Stimulated activated CD4-positive, alpha-beta T cell treated with anti-CD3 and anti-CD28 coated beads, Interleukin-2, amount 100 ng/mL, for 4 hours (primary cell): ENCODE results near the gene TMEM271.

ENCODE experiments used
- DNase-seq: peaks from one replicate; pipeline ENCODE4 v3.0.0-alpha.2; 2020; ENCODE audit warnings: low read depth

TMEM271 gene

DNA sequence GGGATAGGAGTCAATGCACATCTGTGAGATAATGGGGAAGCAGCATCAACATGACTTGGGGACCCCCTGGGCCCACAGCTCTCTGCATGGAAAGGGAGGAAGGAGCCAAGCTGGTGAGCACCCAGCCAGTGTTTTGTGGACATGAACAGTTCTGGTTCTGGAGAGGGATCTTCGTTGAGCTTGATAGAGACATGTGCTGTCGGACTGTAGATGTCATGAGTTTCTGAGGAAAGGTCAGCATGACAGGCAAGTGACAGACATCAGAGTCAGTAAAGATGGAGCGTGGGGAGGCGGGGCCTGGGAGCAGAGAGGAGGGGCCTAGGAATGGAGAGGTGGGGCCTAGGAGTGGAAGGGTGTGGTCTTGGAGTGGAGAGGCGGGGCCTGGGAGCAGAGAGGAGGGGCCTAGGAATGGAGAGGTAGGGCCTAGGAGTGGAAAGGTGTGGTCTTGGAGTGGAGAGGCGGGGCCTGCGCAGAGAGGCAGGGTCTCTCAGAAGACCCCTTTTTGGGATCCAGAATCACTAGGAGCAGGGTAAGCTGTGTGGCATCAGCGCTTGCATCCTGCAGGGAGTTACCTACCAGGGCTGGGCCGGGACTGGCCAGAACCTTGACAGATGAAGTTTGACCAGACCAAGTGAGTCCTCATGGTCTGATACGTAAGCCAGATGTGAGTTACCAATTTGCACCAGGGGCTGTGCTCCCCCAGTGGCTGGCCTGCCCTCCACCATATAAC is 43.3 kb downstream of the TMEM271 start:
- no peak for DNase-seq

DNA sequence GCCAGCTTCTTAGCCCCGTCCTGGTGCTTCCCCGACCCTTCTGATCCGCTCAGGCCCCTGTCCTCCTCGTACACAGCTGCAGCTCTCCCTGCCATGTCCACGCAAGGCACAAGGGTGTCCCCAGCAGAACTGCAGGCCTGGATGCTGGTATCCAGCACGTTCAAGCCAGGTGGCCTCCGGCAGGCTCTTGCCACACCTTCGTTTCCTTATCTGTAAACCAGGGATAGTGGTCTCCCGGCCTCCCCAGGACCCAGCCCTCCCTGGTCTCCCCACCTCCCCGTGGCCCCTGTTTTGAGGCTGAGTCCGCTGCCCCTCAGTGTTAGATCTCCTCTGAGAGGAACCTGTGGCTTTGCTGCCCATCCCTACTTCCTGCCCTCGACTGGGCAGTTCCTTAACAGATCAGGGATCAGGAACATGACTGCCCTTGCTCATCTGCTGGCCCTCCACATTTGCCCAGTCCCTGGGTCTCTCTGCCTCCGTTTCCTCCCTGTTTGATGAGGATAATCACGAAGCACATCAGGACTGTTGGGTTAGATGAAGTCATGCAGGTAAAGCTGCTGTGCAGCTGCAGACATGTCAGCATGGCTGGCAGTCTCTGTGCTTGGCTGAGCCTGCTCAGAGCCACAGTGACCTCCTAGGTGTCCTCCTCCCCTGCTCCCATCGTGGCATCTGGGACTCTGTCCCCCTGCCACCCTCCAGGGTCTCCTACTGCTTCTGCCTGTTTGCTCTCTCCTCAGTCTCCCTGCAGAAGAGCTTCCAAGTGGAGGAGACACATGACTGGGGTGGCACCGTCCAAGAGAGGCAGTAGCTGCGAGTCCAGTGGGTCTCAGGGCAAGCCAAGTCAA is 44.2 kb downstream of the TMEM271 start:
- no peak for DNase-seq

DNA sequence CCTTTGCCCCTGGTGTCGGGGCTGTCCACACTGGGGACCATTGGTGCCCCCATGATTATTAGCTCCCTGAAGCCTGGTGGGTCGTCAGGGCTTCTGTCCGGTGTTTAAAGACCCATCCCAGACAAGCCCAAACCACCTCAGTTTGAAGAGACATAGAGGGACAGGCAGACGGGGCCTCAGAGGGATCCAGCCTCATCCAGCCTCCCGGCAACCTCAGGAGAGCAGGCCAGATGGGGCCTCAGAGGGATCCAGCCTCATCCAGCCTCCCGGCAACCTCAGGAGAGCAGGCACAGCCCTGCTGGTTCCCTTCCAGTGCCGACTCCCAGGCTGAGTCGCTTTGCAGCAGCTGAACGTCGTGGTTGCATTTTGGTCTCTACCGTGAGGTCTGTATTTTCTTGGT is 45.0 kb downstream of the TMEM271 start:
- no peak for DNase-seq

DNA sequence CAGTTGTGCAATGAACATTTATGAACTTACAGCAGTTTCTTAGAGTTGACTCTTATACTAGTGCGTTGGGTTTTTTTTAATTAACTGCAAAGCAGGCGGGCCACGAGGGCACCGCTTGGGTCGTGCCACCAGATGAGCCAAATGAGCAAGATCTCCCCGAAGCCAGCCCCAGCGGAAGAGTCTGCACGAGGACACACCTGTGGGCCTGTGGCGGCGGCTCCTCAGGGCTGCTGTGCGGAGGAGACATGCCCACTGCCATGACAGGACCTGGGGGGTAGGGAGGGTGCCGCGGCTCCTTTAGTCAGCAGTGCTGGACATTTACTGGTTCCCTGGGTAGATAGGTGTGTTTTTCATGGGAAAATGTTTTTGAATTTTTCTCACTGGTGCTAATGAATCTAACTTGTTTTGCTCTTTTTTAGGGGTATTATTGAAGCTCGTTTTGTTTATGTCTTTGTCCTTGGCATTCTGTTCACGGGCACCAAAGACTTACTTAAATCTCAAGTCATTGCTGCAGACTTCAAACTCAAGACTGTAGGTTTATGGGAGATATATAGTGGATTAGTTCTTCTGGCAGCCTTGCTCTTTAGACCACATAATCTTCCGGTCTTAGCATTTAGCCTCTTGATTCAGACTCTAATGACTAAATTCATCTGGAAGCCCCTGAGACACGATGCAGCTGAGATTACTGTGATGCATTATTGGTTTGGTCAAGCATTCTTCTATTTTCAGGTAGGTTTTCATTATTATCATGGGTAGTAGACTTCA is 45.9 kb downstream of the TMEM271 start:
- no peak for DNase-seq

DNA sequence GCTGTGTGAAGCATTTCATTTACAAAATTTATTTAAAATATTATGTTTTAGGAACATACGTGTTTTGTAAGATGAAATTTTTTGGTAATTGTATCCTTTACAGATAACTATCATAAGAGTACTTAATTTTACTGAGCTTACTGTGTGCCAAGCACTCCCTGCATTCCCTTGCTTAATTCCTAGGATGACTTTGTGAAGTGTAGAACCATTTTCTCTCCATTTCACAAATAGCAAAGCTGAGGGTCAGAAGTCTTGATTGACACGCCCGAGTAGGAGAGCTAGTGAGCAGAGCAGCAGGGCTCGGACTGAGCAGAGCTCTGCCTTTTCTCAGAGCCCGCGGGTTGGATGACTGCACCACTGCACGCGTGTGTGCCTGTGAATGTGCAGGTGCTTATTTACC is 46.5 kb downstream of the TMEM271 start:
- DNase-seq: no peak

DNA sequence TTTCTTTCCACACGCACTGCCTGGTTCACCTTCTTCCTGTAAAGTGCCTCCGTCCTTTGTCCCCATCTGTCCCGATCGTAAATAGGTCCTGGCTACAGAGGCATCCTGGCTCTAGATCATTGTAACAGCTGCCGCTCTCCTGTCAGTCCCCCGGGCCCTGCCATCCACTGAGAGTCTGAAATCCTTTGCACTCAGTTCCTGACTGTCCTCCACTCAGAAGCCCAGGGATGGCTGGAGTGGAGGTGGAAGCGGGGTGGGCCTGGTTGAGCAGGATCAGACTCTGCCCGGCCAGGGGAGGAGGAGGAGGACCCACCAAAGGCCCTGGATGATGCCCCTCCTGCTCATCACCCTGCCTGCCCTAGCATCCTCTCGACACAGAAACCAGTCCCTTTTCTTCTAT is 47.3 kb downstream of the TMEM271 start:
- no peak for DNase-seq

DNA sequence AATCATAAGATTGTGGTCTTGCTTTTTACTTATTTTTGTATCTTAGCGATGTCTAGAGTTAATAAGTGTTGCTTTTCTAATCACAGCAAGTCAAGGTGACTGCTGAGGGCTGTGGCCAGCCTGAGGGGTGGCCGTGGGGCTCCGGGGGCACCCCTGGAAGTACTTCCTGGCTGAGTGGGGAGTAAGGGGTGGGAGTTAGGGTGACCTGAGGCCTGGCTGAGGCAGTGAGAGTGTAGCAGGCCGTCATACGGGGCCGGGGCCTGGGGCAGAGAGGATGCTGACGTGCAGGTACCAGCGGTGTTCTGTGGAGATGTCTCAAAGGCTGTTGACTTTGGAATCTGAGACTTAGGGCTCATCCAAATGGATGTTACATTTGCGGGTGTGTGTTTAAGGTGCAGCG is 47.8 kb downstream of the TMEM271 start:
- no peak for DNase-seq

DNA sequence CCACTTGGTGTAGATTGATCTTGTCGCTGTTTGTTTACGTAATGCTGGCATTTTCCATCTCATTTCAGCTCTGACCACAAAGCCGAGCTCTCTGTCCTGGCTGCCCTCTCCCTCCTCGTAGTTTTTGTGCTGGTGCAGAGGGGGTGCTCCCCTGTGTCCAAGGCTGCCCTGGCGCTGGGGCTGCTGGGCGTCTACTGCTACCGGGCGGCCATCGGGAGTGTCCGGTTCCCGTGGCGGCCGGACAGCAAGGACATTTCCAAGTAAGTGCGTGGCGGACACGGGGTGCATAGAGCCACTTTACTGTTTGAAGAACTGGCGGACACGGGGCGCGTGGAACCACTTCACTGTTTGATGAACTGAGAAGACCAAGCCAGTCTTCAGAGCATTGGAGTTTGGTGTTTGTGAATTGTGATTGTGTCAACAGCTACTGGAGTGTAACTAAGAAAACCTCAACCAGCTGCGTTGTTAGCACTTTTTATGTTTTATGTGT is 49.1 kb downstream of the TMEM271 start:
- no peak for DNase-seq

DNA sequence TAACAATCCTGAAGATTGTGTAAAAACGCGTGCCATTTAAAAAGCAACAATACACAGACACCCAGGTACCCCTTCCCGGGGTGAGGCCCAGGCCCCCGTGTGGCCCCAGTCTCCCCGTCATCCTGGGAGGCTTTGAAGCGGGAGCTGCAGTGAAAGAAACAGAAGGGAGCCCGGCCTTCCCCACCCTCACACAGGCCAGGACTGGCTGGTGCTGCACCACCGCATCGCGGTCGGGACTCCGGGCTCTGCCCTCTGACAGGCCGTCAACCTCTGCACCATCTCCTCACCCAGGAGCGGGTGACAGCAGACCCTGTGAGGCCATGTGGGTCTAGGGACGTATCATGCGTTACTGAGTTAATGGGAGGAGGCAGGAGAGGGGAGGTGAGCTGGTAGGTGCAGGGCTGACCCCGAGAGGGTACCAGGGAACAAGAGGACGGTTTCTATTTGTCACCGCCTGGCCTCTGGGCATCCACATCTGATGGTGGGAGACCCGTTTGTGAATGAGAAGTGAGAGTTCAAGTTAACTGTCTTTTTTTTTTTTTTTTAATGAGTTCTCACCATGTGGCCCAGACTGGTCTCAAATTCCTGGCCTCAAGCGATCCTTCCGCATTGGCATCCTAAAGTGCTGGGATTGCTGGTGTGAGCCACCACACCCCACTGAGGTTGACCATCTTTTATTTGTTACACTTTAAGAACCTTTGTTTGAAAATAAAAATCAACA is 49.7 kb downstream of the TMEM271 start:
- no peak for DNase-seq

DNA sequence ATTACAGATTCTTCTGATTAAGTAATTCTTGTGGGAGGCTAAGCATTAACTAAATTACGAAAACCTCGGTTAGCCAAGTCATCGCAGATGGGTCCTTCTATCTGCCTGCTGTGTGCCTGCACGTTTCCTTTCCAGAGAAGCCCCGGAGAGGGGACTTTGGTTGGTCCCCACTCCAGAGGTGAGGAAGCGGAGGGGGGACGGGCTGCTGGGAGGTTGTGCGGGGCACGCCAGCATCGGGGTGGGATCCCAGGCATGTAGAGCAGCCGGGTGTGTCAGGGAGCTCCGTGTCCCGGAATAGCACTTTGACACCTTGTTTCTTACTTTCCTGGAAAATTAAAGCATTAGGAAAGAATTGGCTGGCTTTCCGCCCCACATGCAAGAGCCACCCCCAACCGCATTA is 50.4 kb downstream of the TMEM271 start:
- no peak for DNase-seq

DNA sequence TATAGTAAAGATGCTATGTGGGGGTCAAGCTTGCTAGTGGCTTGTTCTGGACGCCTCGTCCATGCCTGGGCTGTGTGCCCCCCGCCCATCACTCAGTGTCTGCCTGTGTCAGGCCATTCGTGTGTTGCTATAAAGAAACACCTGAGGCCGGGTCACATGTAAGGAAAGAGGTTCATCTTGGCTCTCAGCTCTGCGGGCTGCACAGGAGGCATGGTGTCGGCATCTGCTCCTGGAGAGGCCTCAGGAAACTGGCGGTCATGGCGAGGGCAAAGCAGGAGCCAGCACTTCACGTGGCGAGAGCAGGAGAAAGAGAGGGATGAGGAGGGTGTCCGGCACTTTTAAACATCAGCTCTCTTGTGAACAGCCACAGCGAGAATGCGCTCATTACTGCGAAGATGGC is 51.9 kb downstream of the TMEM271 start:
- DNase-seq: no peak
